ENCODE measurements around the gene TTYH3. TPM values are rescaled to one million over a fixed set of nuclear protein-coding genes. Genes with fewer than 3 reads are reported as not detected.

TTYH3 gene
- total and polyA plus RNA-seq, 3 donors from 2014 or later, result 35.6 to 69.9 (median 59.5) TPM

DNA sequence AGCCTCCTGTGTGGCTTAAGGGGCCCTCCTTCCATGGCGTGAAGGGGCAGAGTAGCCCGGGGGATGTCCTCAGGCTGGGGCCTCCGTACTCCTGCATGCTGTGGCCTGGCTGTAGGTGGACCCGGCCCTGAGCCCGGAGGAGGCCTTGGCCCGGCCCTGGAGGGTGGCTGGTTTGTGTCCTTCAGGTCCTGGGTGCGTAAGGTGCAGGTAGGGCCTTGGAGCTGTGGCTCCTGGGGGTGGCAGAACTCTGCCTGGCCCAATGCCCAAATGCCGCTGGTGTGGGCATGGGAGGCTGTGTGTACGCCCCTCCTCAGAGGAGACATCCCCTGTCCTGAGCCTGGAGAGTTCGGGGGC, 29.3 kb downstream of the TTYH3 start:
- Histone ChIP-seq H3K9me3 (no peaks in the 10 kb centered on the region), H3K4me3 (no peak overlapping the region), H3K4me1 (peaks cover 13% of the 10 kb centered on the region), H3K27ac (no peak overlapping the region), H3K36me3 (ENCODE audit: low read depth, missing control alignments) (no peaks in the 10 kb centered on the region), H3K27me3 (no peaks in the 10 kb centered on the region)
- WGBS, 2 donors, result 80 to 91% methylated on average over 1 to 9 of the region's 10 CpGs
- DNase-seq, result no peak
- TF ChIP-seq, protein P1, sequence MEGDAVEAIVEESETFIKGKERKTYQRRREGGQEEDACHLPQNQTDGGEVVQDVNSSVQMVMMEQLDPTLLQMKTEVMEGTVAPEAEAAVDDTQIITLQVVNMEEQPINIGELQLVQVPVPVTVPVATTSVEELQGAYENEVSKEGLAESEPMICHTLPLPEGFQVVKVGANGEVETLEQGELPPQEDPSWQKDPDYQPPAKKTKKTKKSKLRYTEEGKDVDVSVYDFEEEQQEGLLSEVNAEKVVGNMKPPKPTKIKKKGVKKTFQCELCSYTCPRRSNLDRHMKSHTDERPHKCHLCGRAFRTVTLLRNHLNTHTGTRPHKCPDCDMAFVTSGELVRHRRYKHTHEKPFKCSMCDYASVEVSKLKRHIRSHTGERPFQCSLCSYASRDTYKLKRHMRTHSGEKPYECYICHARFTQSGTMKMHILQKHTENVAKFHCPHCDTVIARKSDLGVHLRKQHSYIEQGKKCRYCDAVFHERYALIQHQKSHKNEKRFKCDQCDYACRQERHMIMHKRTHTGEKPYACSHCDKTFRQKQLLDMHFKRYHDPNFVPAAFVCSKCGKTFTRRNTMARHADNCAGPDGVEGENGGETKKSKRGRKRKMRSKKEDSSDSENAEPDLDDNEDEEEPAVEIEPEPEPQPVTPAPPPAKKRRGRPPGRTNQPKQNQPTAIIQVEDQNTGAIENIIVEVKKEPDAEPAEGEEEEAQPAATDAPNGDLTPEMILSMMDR (IDR thresholded peaks at IDR 0.05), result no peak
- TF ChIP-seq POLR2A (IDR thresholded peaks at IDR 0.05), result no peak
- intact Hi-C loops (cut with DNase I; ENCODE audit: low total_unique reads), result no loop called here

DNA sequence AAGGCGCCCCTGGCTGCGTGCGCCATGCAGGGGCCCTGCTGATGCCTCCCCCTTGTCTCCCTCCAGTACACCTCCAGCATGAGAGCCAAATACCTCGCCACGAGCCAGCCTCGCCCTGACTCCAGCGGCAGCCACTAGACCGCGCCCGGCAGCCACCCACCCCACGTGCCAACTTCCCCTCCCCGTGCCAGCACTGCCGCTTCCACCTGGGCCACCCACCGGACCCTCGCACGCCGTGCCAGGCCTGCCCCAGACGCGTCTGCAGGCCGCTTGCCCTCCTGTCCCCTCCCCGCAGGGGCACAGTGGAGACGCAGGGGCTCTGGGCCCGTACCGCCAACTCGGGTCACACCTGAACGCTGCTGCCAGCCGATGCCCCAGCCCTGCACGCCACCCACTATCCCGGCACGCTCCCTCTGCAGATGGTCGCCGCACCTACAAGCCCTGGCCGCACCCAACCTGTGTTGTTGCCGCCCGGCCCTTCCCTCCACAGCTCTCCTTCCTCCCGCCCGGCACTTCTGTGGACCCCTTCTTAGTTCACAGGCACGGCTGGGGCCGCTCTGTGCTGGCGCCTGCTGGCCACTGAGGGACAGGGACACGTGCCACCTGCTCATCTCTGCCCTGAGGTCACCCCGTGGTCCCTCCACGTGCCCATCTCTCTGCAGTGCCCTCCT, 30.0 kb downstream of the TTYH3 start:
- Histone ChIP-seq H3K4me1 (peaks cover 13% of the 10 kb centered on the region), H3K9me3 (no peaks in the 10 kb centered on the region), H3K36me3 (ENCODE audit: low read depth, missing control alignments) (no peaks in the 10 kb centered on the region), H3K4me3 (no peak overlapping the region), H3K27me3 (no peaks in the 10 kb centered on the region), H3K27ac (no peak overlapping the region)
- no peak for DNase-seq
- intact Hi-C loops (cut with DNase I; ENCODE audit: low total_unique reads), result no loop called here
- TF ChIP-seq, protein P1 (IDR thresholded peaks at IDR 0.05), result no peak
- TF ChIP-seq POLR2A (IDR thresholded peaks at IDR 0.05), result no peak
- 90 to 96% methylated on average over 41 to 43 of the region's 43 CpGs for WGBS, 2 donors

DNA sequence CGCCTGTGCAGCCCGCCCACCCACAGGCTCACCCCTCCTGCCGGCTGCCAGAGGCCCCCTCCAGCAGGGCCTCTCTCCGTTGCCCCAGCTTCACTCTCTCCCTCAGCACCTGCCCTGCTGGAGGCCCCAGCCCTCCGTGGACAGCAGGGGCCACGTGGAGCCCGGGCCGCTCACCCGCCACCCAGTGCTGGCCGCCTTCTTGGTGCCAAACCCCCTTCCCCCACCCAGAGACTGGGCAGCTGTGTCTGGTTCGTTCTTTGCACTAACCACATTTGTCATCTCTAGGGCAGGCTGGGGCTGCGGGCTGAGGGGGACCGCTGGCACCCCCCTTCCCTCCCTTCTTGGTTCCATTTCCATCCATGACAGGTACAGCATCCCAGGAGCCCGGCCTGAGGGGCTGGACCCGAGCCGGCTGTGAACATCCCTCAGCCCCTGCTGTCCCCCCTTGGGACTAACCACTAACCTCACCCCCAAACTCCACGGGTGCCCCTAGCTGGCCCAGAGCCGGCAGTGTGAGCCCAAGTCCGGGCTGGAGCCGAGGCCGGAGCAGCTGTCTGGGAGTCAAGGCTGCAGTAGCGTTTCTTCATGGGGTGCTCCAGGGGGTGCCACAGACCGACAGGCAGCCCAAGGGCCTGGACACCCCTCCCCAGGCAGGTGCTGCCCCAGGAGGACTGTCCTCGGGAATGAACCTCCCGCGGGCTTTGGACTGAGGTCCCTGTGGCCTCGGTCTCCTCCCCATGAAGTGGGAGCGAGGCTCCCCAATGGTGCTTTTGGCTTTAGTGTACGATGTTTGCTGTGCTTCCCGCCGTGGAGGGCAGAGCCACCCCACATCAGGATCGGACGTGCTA, 30.7 kb downstream of the TTYH3 start:
- no peaks in the 10 kb centered on the region for H3K9me3 ChIP-seq
- intact Hi-C loops (cut with DNase I; ENCODE audit: low total_unique reads), result no loop called here
- no peak for TF ChIP-seq POLR2A (IDR thresholded peaks at IDR 0.05)
- TF ChIP-seq, protein P1 (IDR thresholded peaks at IDR 0.05), result no peak
- peaks cover 13% of the 10 kb centered on the region for H3K4me1 ChIP-seq
- no peak for DNase-seq
- no peaks in the 10 kb centered on the region for H3K27me3 ChIP-seq
- H3K27ac ChIP-seq, result peak overlapping the region in 1 of 2 donors; percentile 44
- no peaks in the 10 kb centered on the region for H3K36me3 ChIP-seq (ENCODE audit: low read depth, missing control alignments)
- 73 to 84% methylated on average over 17 to 33 of the region's 33 CpGs for WGBS, 2 donors
- no peak overlapping the region for H3K4me3 ChIP-seq

DNA sequence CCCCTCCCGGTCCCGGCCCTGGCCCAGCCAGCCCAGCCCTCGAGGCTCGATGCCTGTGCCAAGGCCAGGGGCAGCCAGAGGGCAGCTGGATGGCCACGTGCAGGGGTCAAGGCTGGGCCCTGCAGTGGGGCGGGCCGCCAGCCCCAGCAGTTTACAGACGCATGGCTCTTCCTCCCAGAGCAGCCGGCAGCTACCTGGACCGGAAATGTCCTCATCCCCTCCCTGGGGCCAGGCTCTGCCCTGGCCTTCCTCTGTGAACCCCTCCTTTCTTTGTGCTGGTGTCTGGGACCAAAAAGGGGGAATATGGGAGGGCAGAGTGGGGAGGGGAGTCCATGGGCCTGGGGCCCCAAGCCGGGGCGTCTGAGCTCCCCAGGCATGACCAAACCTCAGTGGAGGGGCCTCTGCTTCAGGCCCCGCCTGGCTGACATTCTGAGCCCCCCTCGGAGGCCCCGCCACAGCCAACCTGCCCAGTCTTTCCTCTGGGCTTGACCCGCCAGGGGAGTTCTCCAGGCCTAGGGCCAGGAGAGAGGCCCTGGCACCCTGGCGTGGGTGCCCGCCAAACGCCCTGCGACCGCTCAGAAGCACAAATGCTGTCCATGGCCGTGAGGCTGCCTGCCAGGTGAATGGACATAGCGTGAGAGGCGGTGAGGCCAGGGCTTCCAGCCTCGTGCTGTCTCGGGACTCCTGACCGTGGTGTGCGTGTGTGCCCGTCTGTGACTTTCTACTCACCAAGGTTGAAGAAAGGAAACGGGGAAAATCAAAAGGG, 31.5 kb downstream of the TTYH3 start:
- Histone ChIP-seq H3K9me3 (no peaks in the 10 kb centered on the region), H3K4me3 (no peak overlapping the region), H3K27ac (peak overlapping the region in 1 of 2 donors; percentile 44), H3K36me3 (ENCODE audit: low read depth, missing control alignments) (no peaks in the 10 kb centered on the region), H3K4me1 (peaks cover 13% of the 10 kb centered on the region), H3K27me3 (no peaks in the 10 kb centered on the region)
- intact Hi-C loops (cut with DNase I; ENCODE audit: low total_unique reads), result no loop called here
- peak; percentile 61 for DNase-seq
- 61 to 70% methylated on average over 20 to 29 of the region's 30 CpGs for WGBS, 2 donors
- TF ChIP-seq, protein P1 (IDR thresholded peaks at IDR 0.05), result no peak
- no peak for TF ChIP-seq POLR2A (IDR thresholded peaks at IDR 0.05)
